ENCODE measurements around the gene C1QTNF6. TPM values are rescaled to one million over a fixed set of nuclear protein-coding genes. Genes with fewer than 3 reads are reported as not detected.

C1QTNF6 gene
- total and polyA plus RNA-seq, 7 experiments from 2014 or later = 1.1 to 27.6 (median 14.5) TPM

- Histone ChIP-seq H3K4me3 (ENCODE audit: low read length) (peak overlapping the region; percentile 31), H3K4me1 (ENCODE audit: control insufficient read depth in 2 of 2, insufficient read depth in 2 of 2, low read length in 2 of 2) (peaks cover 44 to 64% of the 10 kb centered on the region in 2 donors), H3K36me3 (ENCODE audit: control insufficient read depth in 2 of 3, insufficient read depth in 3 of 3, low read length in 3 of 3) (no peaks in the 10 kb centered on the region), H3K27me3 (ENCODE audit: control insufficient read depth in 2 of 2, insufficient read depth in 2 of 2, low read length in 2 of 2) (no peaks in the 10 kb centered on the region), H3K27ac (ENCODE audit: low read depth, low read length) (peak overlapping the region; percentile 63), H3K9me3 (ENCODE audit: control insufficient read depth in 2 of 3, low read length in 3 of 3) (no peaks in the 10 kb centered on the region)
- POLR2A ChIA-PET = interaction anchor here (0.7 to 4.3 kb wide), 11 partner anchors 10 to 79 kb away, joined by 3 to 28 read pairs (median 5); partner anchors contain the start of gene IL2RB
- CTCF ChIA-PET = interaction anchor here (0.6 to 3.1 kb wide), 9 partner anchors 13 to 101 kb away, joined by 3 to 20 read pairs (median 6); partner anchors contain the start of gene IL2RB
- H3K36me3 Mint-ChIP-seq = peaks cover 0 to 11% (median 0%) of the 10 kb centered on the region in 5 donors
- H3K4me1 Mint-ChIP-seq = peaks cover 27 to 91% (median 42%) of the 10 kb centered on the region in 7 donors
- DNase-seq = peak in 8 of 9 donors; percentile 44 to 79 (median 58)
- H3K27ac Mint-ChIP-seq = peak overlapping the region; percentile 82 to 98 (median 91)
- peak; percentile 83 for ATAC-seq
- intact Hi-C loops (cut with micrococcal nuclease) = loop anchor here (1.0 kb wide), 5 partner anchors 12 to 84 kb away; no protein-coding TSS in a partner anchor
- peak overlapping the region; percentile 30 to 74 (median 59) for H3K4me3 Mint-ChIP-seq
- no peaks in the 10 kb centered on the region for H3K9me3 Mint-ChIP-seq
- no peaks in the 10 kb centered on the region for H3K27me3 Mint-ChIP-seq
Observed at GRCh38 chr22:37162221-37163095, 25.6 kb downstream of the C1QTNF6 start.

DNA sequence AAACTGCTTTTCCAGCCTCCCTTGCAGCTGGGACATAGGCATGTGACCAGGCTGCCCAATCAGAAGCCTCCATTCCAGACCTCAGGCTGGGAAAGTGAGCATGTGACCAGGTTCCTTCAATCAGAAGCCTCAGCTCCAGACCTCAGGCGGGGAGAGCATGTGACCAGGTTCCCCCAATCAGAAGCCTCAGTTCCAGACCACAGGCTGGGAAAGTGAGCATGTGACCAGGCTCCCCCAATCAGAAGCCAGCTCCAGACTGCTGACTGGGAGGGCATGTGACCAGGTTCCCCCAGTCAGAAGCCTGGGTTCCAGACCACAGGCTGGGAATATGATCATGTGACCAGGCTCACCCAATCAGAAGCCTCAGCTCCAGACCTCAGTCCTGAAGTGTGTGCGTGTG, 26.6 kb downstream of the C1QTNF6 start:
- Mint-ChIP-seq H3K9me3 (no peaks in the 10 kb centered on the region), H3K4me3 (no peak overlapping the region), H3K27me3 (no peaks in the 10 kb centered on the region), H3K36me3 (peaks cover 0 to 11% (median 0%) of the 10 kb centered on the region in 5 donors), H3K27ac (peak overlapping the region in 2 of 9 donors; percentile 91 to 98), H3K4me1 (peaks cover 21 to 88% (median 33%) of the 10 kb centered on the region in 7 donors)
- CTCF ChIA-PET = interaction anchor here (1.3 to 3.1 kb wide), 4 partner anchors 38 to 99 kb away, joined by 3 to 20 read pairs (median 5); no protein-coding TSS in a partner anchor
- no peak overlapping the region for H3K4me3 ChIP-seq (ENCODE audit: low read length)
- no peaks in the 10 kb centered on the region for H3K9me3 ChIP-seq (ENCODE audit: control insufficient read depth in 2 of 3, low read length in 3 of 3)
- H3K27ac ChIP-seq (ENCODE audit: low read depth, low read length) = no peak overlapping the region
- H3K27me3 ChIP-seq (ENCODE audit: control insufficient read depth in 2 of 2, insufficient read depth in 2 of 2, low read length in 2 of 2) = no peaks in the 10 kb centered on the region
- H3K4me1 ChIP-seq (ENCODE audit: control insufficient read depth in 2 of 2, insufficient read depth in 2 of 2, low read length in 2 of 2) = peaks cover 34 to 54% of the 10 kb centered on the region in 2 donors
- POLR2A ChIA-PET = interaction anchor here (0.5 to 4.3 kb wide), 10 partner anchors 9 to 632 kb away, joined by 3 to 28 read pairs (median 4); partner anchors contain the start of genes EIF3D and IL2RB
- H3K36me3 ChIP-seq (ENCODE audit: control insufficient read depth in 2 of 3, insufficient read depth in 3 of 3, low read length in 3 of 3) = no peaks in the 10 kb centered on the region
- ATAC-seq (no peak), DNase-seq (peak in 1 of 9 donors; percentile 46)
- intact Hi-C loops (cut with micrococcal nuclease) = no loop called here

- no peak for DNase-seq
- no peak for ATAC-seq
- intact Hi-C loops (cut with micrococcal nuclease) = no loop called here
- peak overlapping the region in 1 of 10 donors; percentile 17 for H3K4me3 Mint-ChIP-seq
- H3K36me3 Mint-ChIP-seq = peaks cover 0 to 19% (median 0%) of the 10 kb centered on the region in 5 donors
- H3K9me3 ChIP-seq (ENCODE audit: control insufficient read depth in 2 of 3, low read length in 3 of 3) = no peaks in the 10 kb centered on the region
- no peaks in the 10 kb centered on the region for H3K27me3 ChIP-seq (ENCODE audit: control insufficient read depth in 2 of 2, insufficient read depth in 2 of 2, low read length in 2 of 2)
- peaks cover 25 to 40% of the 10 kb centered on the region in 2 donors for H3K4me1 ChIP-seq (ENCODE audit: control insufficient read depth in 2 of 2, insufficient read depth in 2 of 2, low read length in 2 of 2)
- ChIA-PET POLR2A (interaction anchor here (4.3 kb wide), 1 partner anchor 11 kb away, joined by 28 read pairs; the partner anchor contains the start of gene IL2RB), CTCF (interaction anchor here (0.6 kb wide), 1 partner anchor 10 kb away, joined by 3 read pairs; no protein-coding TSS in a partner anchor)
- H3K4me3 ChIP-seq (ENCODE audit: low read length) = no peak overlapping the region
- H3K9me3 Mint-ChIP-seq = peaks cover 0 to 3% (median 0%) of the 10 kb centered on the region in 11 donors
- peak overlapping the region in 5 of 9 donors; percentile 2 to 70 (median 40) for H3K27ac Mint-ChIP-seq
- no peaks in the 10 kb centered on the region for H3K36me3 ChIP-seq (ENCODE audit: control insufficient read depth in 2 of 3, insufficient read depth in 3 of 3, low read length in 3 of 3)
- H3K4me1 Mint-ChIP-seq = peaks cover 14 to 83% (median 25%) of the 10 kb centered on the region in 7 donors
- no peak overlapping the region for H3K27ac ChIP-seq (ENCODE audit: low read depth, low read length)
- no peaks in the 10 kb centered on the region for H3K27me3 Mint-ChIP-seq
Observed at GRCh38 chr22:37160027-37160426, 28.0 kb downstream of the C1QTNF6 start.

- Mint-ChIP-seq H3K27me3 (no peaks in the 10 kb centered on the region), H3K4me1 (peaks cover 14 to 72% (median 22%) of the 10 kb centered on the region in 7 donors), H3K27ac (peak overlapping the region in 2 of 9 donors; percentile 10 to 40), H3K36me3 (peaks cover 0 to 19% (median 0%) of the 10 kb centered on the region in 5 donors), H3K9me3 (peaks cover 0 to 3% (median 0%) of the 10 kb centered on the region in 11 donors), H3K4me3 (no peak overlapping the region)
- no peak for ATAC-seq
- H3K4me3 ChIP-seq (ENCODE audit: low read length) = no peak overlapping the region
- CTCF ChIA-PET = no interaction called here
- intact Hi-C loops (cut with micrococcal nuclease) = no loop called here
- no peak for DNase-seq
- H3K36me3 ChIP-seq (ENCODE audit: control insufficient read depth in 2 of 3, insufficient read depth in 3 of 3, low read length in 3 of 3) = no peaks in the 10 kb centered on the region
- H3K9me3 ChIP-seq (ENCODE audit: control insufficient read depth in 2 of 3, low read length in 3 of 3) = no peaks in the 10 kb centered on the region
- H3K27ac ChIP-seq (ENCODE audit: low read depth, low read length) = no peak overlapping the region
- no peaks in the 10 kb centered on the region for H3K27me3 ChIP-seq (ENCODE audit: control insufficient read depth in 2 of 2, insufficient read depth in 2 of 2, low read length in 2 of 2)
- H3K4me1 ChIP-seq (ENCODE audit: control insufficient read depth in 2 of 2, insufficient read depth in 2 of 2, low read length in 2 of 2) = peaks cover 23 to 31% of the 10 kb centered on the region in 2 donors
- POLR2A ChIA-PET = no interaction called here
Observed at GRCh38 chr22:37158963-37159290, 29.1 kb downstream of the C1QTNF6 start.

GRCh38 chr22:37157516-37158285, 30.3 kb downstream of the C1QTNF6 start:
- POLR2A ChIA-PET = interaction anchor here (1.3 to 1.4 kb wide), 2 partner anchors 8 to 10 kb away, joined by 3 to 5 read pairs; partner anchors contain the start of gene IL2RB
- no peak overlapping the region for H3K27ac ChIP-seq (ENCODE audit: low read depth, low read length)

More at GRCh38 chr22:37157516-37158285, 30.3 kb downstream of the C1QTNF6 start:
- DNase-seq (no peak), ATAC-seq (no peak)
- Mint-ChIP-seq H3K27me3 (no peaks in the 10 kb centered on the region), H3K4me1 (peaks cover 9 to 60% (median 15%) of the 10 kb centered on the region in 7 donors), H3K4me3 (peak overlapping the region in 1 of 10 donors; percentile 27), H3K9me3 (peaks cover 0 to 3% (median 0%) of the 10 kb centered on the region in 11 donors), H3K36me3 (peaks cover 0 to 19% (median 0%) of the 10 kb centered on the region in 5 donors), H3K27ac (peak overlapping the region in 3 of 9 donors; percentile 2 to 58 (median 13))
- intact Hi-C loops (cut with micrococcal nuclease) = no loop called here
- Histone ChIP-seq H3K36me3 (ENCODE audit: control insufficient read depth in 2 of 3, insufficient read depth in 3 of 3, low read length in 3 of 3) (no peaks in the 10 kb centered on the region), H3K4me1 (ENCODE audit: control insufficient read depth in 2 of 2, insufficient read depth in 2 of 2, low read length in 2 of 2) (peaks cover 11 to 18% of the 10 kb centered on the region in 2 donors), H3K27me3 (ENCODE audit: control insufficient read depth in 2 of 2, insufficient read depth in 2 of 2, low read length in 2 of 2) (no peaks in the 10 kb centered on the region), H3K4me3 (ENCODE audit: low read length) (no peak overlapping the region), H3K9me3 (ENCODE audit: control insufficient read depth in 2 of 3, low read length in 3 of 3) (no peaks in the 10 kb centered on the region)
- CTCF ChIA-PET = no interaction called here

All from naive thymus-derived CD4-positive, alpha-beta T cell (primary cell).